Aorta (tissue), 5 donors: Measurements from ENCODE around the gene KCTD19. TPM values are rescaled to one million over a fixed set of nuclear protein-coding genes. Genes with fewer than 3 reads are reported as not detected.
"Not testable (repeated sequence)": the region's sequence is repeated elsewhere in the genome, so short reads cannot be mapped to it uniquely, and the experiment has no call there.

Experiments used
- ATAC-seq: fragments of 200-7000 bp; cut with Tn5 transposase; one replicate; pipeline ENCODE4 v1.9.1; 2022; ENCODE audit warnings: moderate library complexity; ENCODE audit not compliant: low FRiP score
- DNase-seq, 2 donors: peaks; one replicate each; pipeline ENCODE4 v3.0.0-alpha.2; 2020
- H3K27ac ChIP-seq, 2 donors: one replicate each; pipeline ENCODE4 v1.5.1; 2013; ENCODE audit warnings: low read length in 2 of 2, mild to moderate bottlenecking in 2 of 2, moderate library complexity in 2 of 2, control low read depth in 1 of 2, inconsistent platforms in 1 of 2, low read depth in 1 of 2
- H3K27me3 ChIP-seq, 2 donors: one replicate each; pipeline ENCODE4 v1.6.1; 2013; ENCODE audit warnings: control low read depth in 1 of 2, low read length in 1 of 2, mild to moderate bottlenecking in 1 of 2, moderate library complexity in 1 of 2; ENCODE audit not compliant: insufficient read depth in 2 of 2, control insufficient read depth in 1 of 2
- H3K36me3 ChIP-seq, 2 donors: one replicate each; pipeline ENCODE4 v1.6.1; 2013; ENCODE audit warnings: control low read depth in 1 of 2, low read length in 1 of 2, mild to moderate bottlenecking in 1 of 2; ENCODE audit not compliant: insufficient read depth in 2 of 2, control insufficient read depth in 1 of 2
- H3K4me1 ChIP-seq, 2 donors: one replicate each; pipeline ENCODE4 v1.6.1; 2013; ENCODE audit warnings: low read length in 2 of 2, control low read depth in 1 of 2, mild to moderate bottlenecking in 1 of 2, moderate library complexity in 1 of 2; ENCODE audit not compliant: insufficient read depth in 2 of 2, control insufficient read depth in 1 of 2
- H3K4me3 ChIP-seq, 2 donors: one replicate each; pipeline ENCODE4 v1.5.1; 2013; ENCODE audit warnings: low read length in 2 of 2, control low read depth in 1 of 2, mild to moderate bottlenecking in 1 of 2
- H3K9me3 ChIP-seq: one replicate; pipeline ENCODE4 v1.6.1; 2013; ENCODE audit warnings: mild to moderate bottlenecking, low read length; ENCODE audit not compliant: control insufficient read depth
- WGBS, 2 donors: extraction: QIAGEN DNeasy Blood & Tissue Kit; methylation state at CpG; one replicate each; pipeline ENCODE4 v1.1.7; 2013; 5-methylcytosine and 5-hydroxymethylcytosine counted together
- intact Hi-C, 2 donors: fragments of 100-400 bp; cut with DNase I; formaldehyde crosslinking; loops; one replicate each; pipeline versions ENCODE4 v1.14.2 to v1.15.0; 2022
- long read RNA-seq, 2 donors: library from polyadenylated mRNA; unstranded; transcript quantifications; one replicate each; pipeline ENCODE4 v2.0.0, GENCODE V29; 2020 to 2021
- polyA plus RNA-seq, 2 donors: library from polyadenylated mRNA; stranded (reverse); fragments of 200-250 nt; gene quantifications; one replicate each; pipeline ENCODE4 v1.2.3, GENCODE V29; 2013
- total RNA-seq, 2 donors: library from RNA; stranded (reverse); fragmentation: NEBNext Ultra II Directional; extraction: Animal tissue kit (Norgen Biotek cat#: 25700); gene quantifications; one replicate each; pipeline ENCODE4 v1.2.1, GENCODE V29; 2021
- donor health status: healthy with polysubstance abuse.
- donor health status: Bipolar disorder and iron deficiency.
- donor health status: DM: no; HTN: no; CAD: no.
- donor health status: DM: no; HTN: no; CAD: no.
- donor health status: DM: yes; HTN: yes; CAD: no.

The KCTD19 gene
- under 1 TPM in 1 of 2 donors, not detected in 1; 0.12 TPM for total RNA-seq
- not detected for polyA plus RNA-seq
- long read RNA-seq, donor 1, partial matches to known transcripts: 0 of 3 reads
- long read RNA-seq, donor 1, other reads (novel, unspliced or antisense): 3 of 3 reads
- long read RNA-seq, donor 2, partial matches to known transcripts: 0 of 2 reads
- long read RNA-seq, donor 2, other reads (novel, unspliced or antisense): 2 of 2 reads

DNA sequence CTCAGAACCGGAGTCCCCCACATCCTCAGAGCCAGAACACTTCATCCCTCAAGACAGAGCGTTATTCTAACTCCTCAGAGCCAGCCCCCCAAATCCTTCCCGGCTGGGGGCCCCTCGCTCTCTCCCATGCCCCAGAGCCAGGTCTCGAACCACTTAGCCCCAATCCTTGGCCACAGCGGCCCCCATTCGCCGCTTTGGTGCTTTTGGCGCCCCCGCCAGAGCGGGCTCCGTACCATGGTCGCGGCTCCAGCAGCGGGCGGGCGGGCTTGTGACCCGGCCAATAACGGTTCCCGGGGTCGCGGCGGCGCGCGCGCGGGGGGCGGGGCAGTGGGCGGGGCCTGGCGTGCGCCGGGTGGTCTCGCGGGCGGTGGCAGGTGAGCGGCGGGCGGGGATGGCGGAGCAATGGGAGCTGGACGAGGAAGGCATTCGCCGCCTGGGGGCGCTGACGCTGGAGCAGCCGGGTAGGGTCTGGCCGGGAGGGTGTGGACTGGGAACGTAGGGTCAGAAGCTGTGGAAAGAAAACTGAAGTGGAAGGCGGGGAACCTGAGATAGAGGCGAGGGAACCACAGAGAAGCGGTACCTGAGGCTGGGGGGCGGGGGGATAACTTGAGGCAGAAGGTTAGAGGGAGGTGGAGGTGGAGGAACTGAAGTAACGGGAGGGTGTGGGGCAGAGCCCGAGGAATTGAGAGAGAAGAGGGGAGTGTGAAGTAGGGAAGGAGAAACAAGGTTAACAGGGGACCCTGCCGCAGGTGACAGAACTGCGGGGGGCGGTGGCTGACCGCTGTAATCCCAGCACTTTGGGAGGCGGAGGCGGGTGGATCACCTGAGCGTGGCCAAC is at the start of gene KCTD19, which contains the start of gene LRRC36:
Gene KCTD19, minus strand, starts transcription at position 270 of the 838 bp plus-strand sequence. Its CDS starts 34 bp downstream, at position 236.
Gene LRRC36, plus strand, starts transcription at position 344 of the 838 bp plus-strand sequence. Its CDS starts 48 bp downstream, at position 392.
- DNase-seq: peak; percentile 71 to 88
- H3K27me3 ChIP-seq: no peaks in the 10 kb centered on the region
- H3K4me1 ChIP-seq: no peaks in the 10 kb centered on the region
- 4 to 6% methylated on average over 61 of the region's 61 CpGs for WGBS, 2 donors
- peak; percentile 57 for ATAC-seq
- no peak within 1 kb of the TSS for H3K4me3 ChIP-seq
- H3K9me3 ChIP-seq: no peaks in the 10 kb centered on the region
- intact Hi-C loops: no loop called here
- H3K36me3 ChIP-seq: no peaks in the 10 kb centered on the region
- H3K27ac ChIP-seq: no peak within 1 kb of the TSS

DNA sequence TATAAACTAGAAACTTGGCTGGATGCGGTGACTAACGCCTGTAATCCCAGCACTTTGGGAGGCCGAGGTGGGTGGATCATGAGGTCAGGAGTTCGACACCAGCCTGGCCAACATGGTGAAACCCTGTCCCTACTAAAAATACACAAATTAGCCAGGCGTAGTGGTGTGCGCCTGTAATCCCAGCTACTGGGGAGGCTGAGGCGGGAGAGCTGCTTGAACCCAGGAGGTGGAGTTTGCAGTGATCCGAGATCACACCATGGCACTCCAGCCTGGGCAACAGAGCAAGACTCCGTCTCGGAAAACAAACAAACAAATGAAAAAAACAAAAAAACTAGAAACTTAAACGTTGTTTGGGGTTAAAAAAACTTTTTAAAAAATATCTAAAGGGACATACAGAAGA is 49.5 kb upstream of the KCTD19 start:
- H3K27ac ChIP-seq, intact Hi-C loops, DNase-seq: not testable (repeated sequence)

DNA sequence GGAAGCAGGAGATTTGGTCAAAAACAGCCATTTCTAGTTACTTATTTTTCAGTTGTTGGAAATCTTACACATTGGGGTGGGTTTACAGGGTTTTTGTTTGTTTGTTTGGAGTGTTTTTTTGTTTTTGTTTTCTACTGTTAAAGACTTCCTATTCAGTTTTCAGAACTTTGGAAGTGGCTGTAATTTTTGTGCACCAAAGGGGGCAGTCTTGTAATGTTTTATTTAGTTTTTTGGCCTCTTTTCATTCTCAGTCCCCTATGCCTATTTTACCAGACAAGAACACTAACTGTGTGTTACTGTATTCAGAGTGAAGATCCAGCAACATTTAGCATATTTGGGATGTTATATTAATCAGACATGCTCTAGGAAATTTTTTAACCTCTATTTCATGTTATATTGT is 46.1 kb upstream of the KCTD19 start:
- no peak for ATAC-seq
- Histone ChIP-seq H3K4me1 (no peaks in the 10 kb centered on the region), H3K9me3 (no peaks in the 10 kb centered on the region), H3K4me3 (no peak overlapping the region), H3K36me3 (no peaks in the 10 kb centered on the region), H3K27ac (no peak overlapping the region), H3K27me3 (peaks cover 0 to 3% of the 10 kb centered on the region in 2 donors)
- intact Hi-C loops: no loop called here
- DNase-seq: no peak

More for the DNA sequence above, 49.5 kb upstream of the KCTD19 start:
- not testable (repeated sequence) for H3K36me3 ChIP-seq, H3K4me1 ChIP-seq, ATAC-seq, H3K27me3 ChIP-seq, H3K4me3 ChIP-seq, H3K9me3 ChIP-seq
- 89% methylated on average over 11 of the region's 11 CpGs for WGBS, 2 donors

DNA sequence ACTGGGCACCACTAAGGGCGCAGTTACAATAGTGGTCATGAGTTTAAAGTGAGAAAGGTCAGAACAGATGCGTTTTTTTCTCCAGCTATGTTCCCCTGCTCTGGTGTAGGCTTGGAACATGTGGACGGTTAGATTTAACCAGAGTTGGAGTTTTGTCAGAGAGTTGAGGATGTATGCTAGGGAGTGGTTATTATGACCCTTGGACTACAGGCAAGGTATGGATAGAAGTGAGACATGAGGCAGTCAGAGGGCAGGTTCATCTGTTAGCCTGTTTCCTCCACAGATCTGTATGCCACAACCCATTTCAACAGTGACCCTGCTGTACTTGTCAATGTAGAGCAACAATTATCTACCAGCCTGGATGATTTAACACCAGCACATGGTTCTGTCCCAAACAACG is 44.1 kb upstream of the KCTD19 start:
- WGBS, 2 donors: 81 to 83% methylated on average over 4 of the region's 4 CpGs
- Histone ChIP-seq H3K27ac (no peak overlapping the region), H3K4me3 (no peak overlapping the region), H3K4me1 (no peaks in the 10 kb centered on the region), H3K36me3 (no peaks in the 10 kb centered on the region), H3K9me3 (no peaks in the 10 kb centered on the region), H3K27me3 (no peaks in the 10 kb centered on the region)
- DNase-seq (no peak), ATAC-seq (no peak)
- intact Hi-C loops: no loop called here

DNA sequence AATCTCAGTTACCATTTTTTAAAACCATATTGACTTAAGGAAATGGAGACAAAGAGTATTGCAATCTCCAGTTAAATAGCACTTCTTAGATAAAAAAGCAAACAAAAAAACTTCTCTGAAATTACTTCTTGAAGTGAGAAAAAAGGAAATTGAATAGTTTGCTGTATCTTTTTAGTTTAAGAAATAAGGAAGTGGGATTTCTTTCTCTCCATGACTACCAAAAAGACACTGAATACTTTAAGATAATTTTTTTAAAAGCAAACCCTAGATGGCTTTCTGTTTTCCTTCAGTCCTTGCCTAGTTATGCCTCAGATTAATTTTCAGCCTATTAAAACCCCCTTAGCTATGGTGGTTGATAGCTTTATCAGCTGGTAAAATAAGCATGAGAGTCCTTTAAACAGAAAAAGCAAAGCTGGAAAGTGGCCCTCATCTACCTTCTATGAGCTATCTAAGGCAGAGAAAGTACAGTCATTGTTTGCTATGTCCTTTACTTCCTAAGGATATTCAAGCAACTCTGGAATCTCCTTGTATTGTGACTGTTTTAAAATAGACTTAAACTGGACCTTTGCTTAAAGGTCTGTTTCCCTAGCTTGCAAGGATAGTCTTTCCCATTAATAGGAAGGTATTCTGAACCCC is 38.2 kb upstream of the KCTD19 start:
- Histone ChIP-seq H3K36me3 (no peaks in the 10 kb centered on the region), H3K27me3 (no peaks in the 10 kb centered on the region), H3K4me1 (no peaks in the 10 kb centered on the region), H3K4me3 (no peak overlapping the region), H3K27ac (no peak overlapping the region), H3K9me3 (no peaks in the 10 kb centered on the region)
- DNase-seq (no peak), ATAC-seq (no peak)
- intact Hi-C loops: no loop called here

DNA sequence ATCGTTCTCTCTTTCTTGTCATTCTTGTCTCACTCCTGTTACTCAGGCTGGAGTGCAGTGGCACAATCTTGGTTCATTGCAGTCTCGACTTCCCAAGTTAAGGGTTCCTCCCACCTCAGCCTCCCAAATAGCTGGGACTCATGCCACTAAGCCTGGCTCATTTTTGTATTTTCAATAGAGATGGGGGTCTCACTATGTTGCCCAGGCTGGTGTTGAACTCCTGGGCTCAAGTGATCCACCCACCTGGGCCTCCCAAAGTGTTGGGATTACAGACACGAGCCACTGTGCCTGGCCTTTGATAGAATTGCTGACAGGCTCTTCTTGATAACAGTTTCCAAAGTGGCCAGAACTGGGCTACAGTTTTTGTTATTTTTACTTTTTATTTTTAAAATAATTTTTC is 34.5 kb upstream of the KCTD19 start:
- DNase-seq (no peak), ATAC-seq (no peak)
- Histone ChIP-seq H3K27me3 (no peaks in the 10 kb centered on the region), H3K27ac (no peak overlapping the region), H3K36me3 (no peaks in the 10 kb centered on the region), H3K4me3 (no peak overlapping the region), H3K9me3 (no peaks in the 10 kb centered on the region), H3K4me1 (no peaks in the 10 kb centered on the region)
- intact Hi-C loops: no loop called here
- 76 to 83% methylated on average over 3 of the region's 3 CpGs for WGBS, 2 donors

- not testable (repeated sequence) for ATAC-seq, DNase-seq
- WGBS, 2 donors: 93 to 96% methylated on average over 8 of the region's 8 CpGs
Measured at GRCh38 chr16:67359540-67360269, 33.2 kb upstream of the KCTD19 start.

DNA sequence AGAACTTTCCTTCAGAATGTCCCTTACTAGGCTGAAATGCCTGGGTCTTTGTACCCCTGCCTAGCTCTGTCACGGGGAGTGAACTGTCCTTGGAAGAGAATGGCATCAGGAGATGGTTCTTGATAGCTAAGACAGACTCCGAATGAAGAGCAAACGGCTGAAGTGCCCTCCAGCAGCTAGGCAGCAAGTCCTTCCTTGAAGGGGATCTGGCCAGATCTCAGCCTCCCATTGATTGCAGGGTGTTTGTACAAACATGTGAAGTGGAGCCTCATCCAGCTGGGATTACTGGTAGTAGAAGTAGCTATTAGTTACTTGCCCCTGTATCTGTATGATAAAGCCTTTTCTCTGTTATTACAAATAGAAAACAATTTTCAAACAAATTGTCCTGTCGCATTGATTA is 31.0 kb upstream of the KCTD19 start:
- 61 to 67% methylated on average over 4 of the region's 4 CpGs for WGBS, 2 donors
- intact Hi-C loops: no loop called here
- Histone ChIP-seq H3K36me3 (no peaks in the 10 kb centered on the region), H3K27ac (no peak overlapping the region), H3K4me3 (no peak overlapping the region), H3K9me3 (no peaks in the 10 kb centered on the region), H3K4me1 (no peaks in the 10 kb centered on the region), H3K27me3 (no peaks in the 10 kb centered on the region)
- DNase-seq (no peak), ATAC-seq (no peak)

More at GRCh38 chr16:67359540-67360269, 33.2 kb upstream of the KCTD19 start:
- H3K27ac ChIP-seq, H3K27me3 ChIP-seq, H3K9me3 ChIP-seq, H3K4me1 ChIP-seq, H3K4me3 ChIP-seq, H3K36me3 ChIP-seq, intact Hi-C loops: not testable (repeated sequence)
